Suprapubic skin (tissue), 3 donors: ENCODE data around the gene WWTR1.

Source experiments
- CTCF ChIP-seq, 2 donors: fragments of 200-600 bp in 1 of 2; fragments of 450-650 bp in 1 of 2; sonication (generic) in 1 of 2; IDR thresholded peaks; one replicate each; pipeline ENCODE4 v1.5.1; 2016 to 2019; ENCODE audit warnings: antibody characterized with exemption in 2 of 2, mild to moderate bottlenecking in 1 of 2, moderate library complexity in 1 of 2
- POLR2AphosphoS5 ChIP-seq, 3 donors: sonication (generic); formaldehyde crosslinking; IDR thresholded peaks; one replicate each; pipeline ENCODE4 v1.6.1; 2017; ENCODE audit warnings: antibody characterized with exemption in 3 of 3

GRCh38 chr3:149552700-149553099, 105.1 kb downstream of the WWTR1 start:
- TF ChIP-seq POLR2AphosphoS5 (IDR thresholded peaks at IDR 0.05) (no peak), CTCF (IDR thresholded peaks at IDR 0.05) (no peak)
